ENCODE measurements around the gene SPECC1L.

DNA sequence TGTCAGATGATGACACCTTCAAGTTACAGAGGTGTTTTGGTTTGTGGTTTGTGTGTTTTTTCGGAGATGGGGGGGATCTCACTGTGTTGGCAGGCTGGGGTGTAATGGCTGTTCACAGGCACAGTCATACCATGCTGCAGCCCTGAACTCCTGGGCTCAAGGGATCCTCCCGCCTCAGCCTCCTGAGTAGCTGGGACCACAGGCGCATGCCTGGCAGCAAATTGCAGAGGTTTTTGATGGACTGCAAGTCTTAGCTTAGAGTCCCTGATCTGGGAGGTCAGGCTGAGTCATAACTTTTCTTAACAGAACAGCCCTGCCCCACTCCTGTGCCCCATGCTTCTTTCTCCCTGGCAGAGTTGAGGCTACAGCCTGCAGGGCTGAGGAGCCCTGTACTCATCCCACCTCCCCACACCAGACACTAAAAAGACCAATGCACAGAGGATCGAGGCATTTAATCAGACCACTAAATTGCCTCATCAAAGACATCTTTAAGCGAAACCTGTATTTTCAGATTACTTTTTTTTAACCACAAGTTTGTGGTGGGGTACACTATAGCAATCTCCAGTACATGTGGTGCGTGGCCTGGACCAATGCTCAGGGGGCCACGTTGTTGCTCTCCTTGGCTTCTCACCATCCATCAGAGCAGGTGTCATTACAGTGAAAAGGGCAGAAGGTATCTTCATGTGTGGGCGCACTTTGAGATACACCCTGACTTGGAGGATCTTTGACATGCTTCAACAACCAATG is 139.7 kb downstream of the SPECC1L start:
- TF ChIP-seq, protein P1, sequence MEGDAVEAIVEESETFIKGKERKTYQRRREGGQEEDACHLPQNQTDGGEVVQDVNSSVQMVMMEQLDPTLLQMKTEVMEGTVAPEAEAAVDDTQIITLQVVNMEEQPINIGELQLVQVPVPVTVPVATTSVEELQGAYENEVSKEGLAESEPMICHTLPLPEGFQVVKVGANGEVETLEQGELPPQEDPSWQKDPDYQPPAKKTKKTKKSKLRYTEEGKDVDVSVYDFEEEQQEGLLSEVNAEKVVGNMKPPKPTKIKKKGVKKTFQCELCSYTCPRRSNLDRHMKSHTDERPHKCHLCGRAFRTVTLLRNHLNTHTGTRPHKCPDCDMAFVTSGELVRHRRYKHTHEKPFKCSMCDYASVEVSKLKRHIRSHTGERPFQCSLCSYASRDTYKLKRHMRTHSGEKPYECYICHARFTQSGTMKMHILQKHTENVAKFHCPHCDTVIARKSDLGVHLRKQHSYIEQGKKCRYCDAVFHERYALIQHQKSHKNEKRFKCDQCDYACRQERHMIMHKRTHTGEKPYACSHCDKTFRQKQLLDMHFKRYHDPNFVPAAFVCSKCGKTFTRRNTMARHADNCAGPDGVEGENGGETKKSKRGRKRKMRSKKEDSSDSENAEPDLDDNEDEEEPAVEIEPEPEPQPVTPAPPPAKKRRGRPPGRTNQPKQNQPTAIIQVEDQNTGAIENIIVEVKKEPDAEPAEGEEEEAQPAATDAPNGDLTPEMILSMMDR (IDR thresholded peaks at IDR 0.05): no peak
- no peak for TF ChIP-seq POLR2A (IDR thresholded peaks at IDR 0.05)
- TF ChIP-seq POLR2AphosphoS5 (IDR thresholded peaks at IDR 0.05): no peak

All from prostate gland (tissue), 2 donors.